Activated effector memory CD4-positive, alpha-beta T cell treated with anti-CD3 and anti-CD28 coated beads, Interleukin-2, amount 50 U/mL, for 16 hours (primary cell): ENCODE data around the gene ACAP3.

Experiments used
- DNase-seq: peaks from one replicate; pipeline ENCODE4 v3.0.0-alpha.2; 2020

Gene ACAP3

GRCh38 chr1:1298861-1299685 lies 8.7 kb downstream of the ACAP3 start:
- DNase-seq = no peak

GRCh38 chr1:1297802-1298424 lies 9.8 kb downstream of the ACAP3 start:
- DNase-seq = no peak

GRCh38 chr1:1296070-1297061 lies 11.4 kb downstream of the ACAP3 start:
- DNase-seq = no peak

- DNase-seq = no peak
Observed at GRCh38 chr1:1295154-1295923, 12.4 kb downstream of the ACAP3 start.

- DNase-seq = no peak
Observed at GRCh38 chr1:1294250-1294890, 13.4 kb downstream of the ACAP3 start.

- DNase-seq = no peak
Observed at GRCh38 chr1:1293263-1294249, 14.2 kb downstream of the ACAP3 start.

GRCh38 chr1:1292851-1293250 lies 14.9 kb downstream of the ACAP3 start:
- DNase-seq = no peak

DNA sequence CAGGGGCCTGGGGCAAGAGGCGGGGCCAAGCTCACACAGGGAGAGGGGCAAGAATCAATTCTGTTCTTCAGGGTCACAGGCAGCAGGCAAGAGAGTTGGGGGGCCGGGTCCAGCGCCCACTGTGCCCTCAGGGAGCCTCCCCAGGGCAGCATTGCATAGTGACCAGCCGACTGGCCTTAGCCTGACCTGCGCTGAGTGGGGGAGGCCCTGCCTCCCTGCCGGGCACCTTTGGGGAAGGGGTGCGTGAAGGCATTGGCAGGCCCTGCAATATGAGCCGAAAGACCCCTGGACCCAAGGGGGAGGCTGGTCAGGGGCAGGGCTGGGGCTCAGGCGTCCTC lies 15.3 kb downstream of the ACAP3 start:
- no peak for DNase-seq

GRCh38 chr1:1291548-1292441 lies 15.9 kb downstream of the ACAP3 start:
- DNase-seq = peak; percentile 87

- DNase-seq = no peak
Observed at GRCh38 chr1:1291023-1291528, 16.7 kb downstream of the ACAP3 start.

GRCh38 chr1:1290238-1290731 lies 17.4 kb downstream of the ACAP3 start:
- DNase-seq = peak; percentile 87

DNA sequence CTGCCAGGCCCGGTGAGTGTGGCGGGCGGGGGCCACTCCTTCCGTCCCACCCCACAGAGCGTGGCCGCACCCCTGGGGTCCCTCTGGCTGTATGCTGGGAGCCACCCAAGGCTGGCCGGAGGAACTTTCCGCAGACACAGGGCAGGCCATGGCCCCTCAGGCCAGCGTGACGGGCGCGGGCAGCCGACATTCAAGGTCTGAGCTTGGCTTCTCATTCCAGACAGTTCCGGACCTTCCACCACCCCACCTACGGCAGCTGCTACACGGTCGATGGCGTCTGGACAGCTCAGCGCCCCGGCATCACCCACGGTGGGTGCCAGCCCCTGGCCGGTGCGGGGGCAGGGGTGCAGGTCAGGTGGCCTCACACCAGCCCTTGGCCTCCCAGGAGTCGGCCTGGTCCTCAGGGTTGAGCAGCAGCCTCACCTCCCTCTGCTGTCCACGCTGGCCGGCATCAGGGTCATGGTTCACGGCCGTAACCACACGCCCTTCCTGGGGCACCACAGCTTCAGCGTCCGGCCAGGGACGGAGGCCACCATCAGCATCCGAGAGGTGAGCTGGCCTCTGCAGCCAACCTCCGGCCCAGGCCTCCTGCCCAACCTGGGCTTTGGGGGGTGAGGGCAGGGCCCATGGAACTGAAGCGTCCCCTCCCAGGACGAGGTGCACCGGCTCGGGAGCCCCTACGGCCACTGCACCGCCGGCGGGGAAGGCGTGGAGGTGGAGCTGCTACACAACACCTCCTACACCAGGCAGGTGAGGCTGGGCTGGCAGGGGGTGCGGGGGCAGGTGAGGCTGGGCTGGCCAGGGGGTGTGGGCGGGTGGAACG lies 20.2 kb downstream of the ACAP3 start:
- no peak for DNase-seq

DNA sequence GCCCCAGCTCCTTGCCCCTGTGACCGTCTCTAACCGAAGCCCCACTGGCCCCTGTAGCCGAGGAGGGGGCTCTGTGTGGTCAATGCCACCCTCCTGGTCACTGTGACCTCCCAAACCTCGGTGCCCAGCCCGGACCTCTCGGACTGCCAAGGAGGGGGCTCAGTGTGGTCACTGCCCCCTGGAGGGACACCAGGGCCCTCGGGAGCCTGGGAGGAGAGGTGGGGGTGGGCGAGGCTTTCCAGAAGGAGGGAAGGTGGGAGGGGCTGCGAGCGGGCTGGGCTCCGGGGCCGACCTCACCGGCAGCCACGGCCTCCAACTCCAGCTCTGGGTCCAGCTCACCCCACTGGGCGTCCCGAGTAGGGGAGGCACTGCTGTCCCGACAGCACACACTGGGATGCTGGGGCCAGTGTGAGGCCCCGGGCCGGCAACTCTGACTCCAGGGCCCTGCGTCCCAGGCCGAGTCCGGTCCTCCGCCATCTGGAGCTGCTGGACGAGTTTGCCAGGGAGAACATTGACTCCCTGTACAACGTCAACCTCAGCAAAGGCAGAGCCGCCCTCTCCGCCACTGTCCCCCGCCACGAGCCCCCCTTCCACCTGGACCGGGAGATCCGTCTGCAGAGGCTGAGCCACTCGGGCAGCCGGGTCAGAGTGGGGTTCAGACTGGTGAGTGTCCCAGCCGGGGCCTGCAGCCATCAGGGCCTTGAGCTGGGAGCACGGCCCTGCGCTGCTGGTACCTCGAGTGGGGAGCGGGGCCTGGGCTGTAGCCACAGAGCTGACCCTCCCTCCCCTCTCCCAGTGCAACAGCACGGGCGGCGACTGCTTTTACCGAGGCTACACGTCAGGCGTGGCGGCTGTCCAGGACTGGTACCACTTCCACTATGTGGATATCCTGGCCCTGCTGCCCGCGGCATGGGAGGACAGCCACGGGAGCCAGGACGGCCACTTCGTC lies 21.1 kb downstream of the ACAP3 start:
- no peak for DNase-seq

DNA sequence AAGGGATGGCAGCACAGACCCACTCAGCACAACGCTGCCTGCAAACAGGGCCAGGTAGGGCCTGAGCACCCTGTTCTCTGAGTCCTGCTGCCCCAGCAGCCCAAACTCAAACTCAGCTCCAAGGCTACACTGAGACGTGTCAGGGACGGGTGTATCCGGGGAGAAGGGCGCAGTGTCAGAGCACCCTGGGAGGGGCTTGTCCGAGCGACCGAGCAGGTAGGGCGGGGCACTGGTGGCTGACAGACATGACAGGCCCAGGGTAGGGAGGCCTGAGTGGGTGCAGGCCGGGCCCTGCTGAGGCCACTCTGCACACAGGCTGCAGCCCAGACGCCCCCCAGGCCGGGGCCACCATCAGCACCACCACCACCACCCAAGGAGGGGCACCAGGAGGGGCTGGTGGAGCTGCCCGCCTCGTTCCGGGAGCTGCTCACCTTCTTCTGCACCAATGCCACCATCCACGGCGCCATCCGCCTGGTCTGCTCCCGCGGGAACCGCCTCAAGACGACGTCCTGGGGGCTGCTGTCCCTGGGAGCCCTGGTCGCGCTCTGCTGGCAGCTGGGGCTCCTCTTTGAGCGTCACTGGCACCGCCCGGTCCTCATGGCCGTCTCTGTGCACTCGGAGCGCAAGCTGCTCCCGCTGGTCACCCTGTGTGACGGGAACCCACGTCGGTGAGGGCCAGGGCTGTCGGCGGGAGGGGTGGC lies 22.0 kb downstream of the ACAP3 start:
- DNase-seq = no peak

GRCh38 chr1:1285102-1285571 lies 22.6 kb downstream of the ACAP3 start:
- no peak for DNase-seq
